Nephron progenitor cell (in vitro differentiated cells): ENCODE measurements around the gene CD81.

Experiments used
- DNase-seq: peaks from one replicate; pipeline ENCODE4 v3.0.0; 2021
- H3K27ac Mint-ChIP-seq: 2 replicates; pipeline ENCODE4 v1.8.0; 2021; ENCODE audit warnings: mild to moderate bottlenecking, moderate library complexity, mixed read lengths
- H3K27me3 Mint-ChIP-seq: 2 replicates; pipeline ENCODE4 v1.8.0; 2021; ENCODE audit warnings: mild to moderate bottlenecking, low read depth, mixed read lengths; ENCODE audit not compliant: poor library complexity
- H3K36me3 Mint-ChIP-seq: 2 replicates; pipeline ENCODE4 v1.8.0; 2021; ENCODE audit warnings: low read depth, mixed read lengths
- H3K4me1 Mint-ChIP-seq: 2 replicates; pipeline ENCODE4 v1.8.0; 2021; ENCODE audit warnings: mixed read lengths
- H3K4me3 Mint-ChIP-seq: 2 replicates; pipeline ENCODE4 v1.8.0; 2021; ENCODE audit warnings: mild to moderate bottlenecking, moderate library complexity, mixed read lengths
- H3K9me3 Mint-ChIP-seq: 2 replicates; pipeline ENCODE4 v1.8.0; 2021; ENCODE audit warnings: mild to moderate bottlenecking, moderate library complexity, mixed read lengths
- TF ChIP-seq, protein P1 (sequence below): fragments of 200-600 bp; sonication (generic); IDR thresholded peaks from 2 replicates; pipeline ENCODE4 v1.5.0; 2021; ENCODE audit warnings: antibody characterized with exemption

CD81 gene

DNA sequence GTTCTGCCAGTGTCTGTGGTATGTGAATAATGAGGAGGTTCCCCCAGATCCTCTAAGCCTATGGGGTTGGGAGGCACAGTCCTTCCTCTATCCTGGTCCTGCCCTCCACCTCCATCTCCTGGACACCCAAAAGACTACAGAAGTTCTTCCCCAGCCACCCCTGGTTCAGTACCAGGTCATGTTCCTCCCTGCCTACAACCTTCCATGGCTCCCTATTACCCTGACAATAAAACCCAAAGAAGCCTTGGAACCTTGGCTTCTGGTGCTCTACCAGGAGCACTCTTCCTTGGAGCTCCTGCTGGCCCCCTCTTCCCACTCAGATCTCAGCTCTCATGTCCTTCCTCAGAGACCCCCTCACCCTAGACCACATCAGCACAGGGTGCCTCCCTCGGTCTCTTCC, 54.3 kb downstream of the CD81 start:
- peaks cover 5% of the 10 kb centered on the region for H3K27me3 Mint-ChIP-seq
- DNase-seq = no peak
- H3K4me3 Mint-ChIP-seq = no peak overlapping the region
- H3K4me1 Mint-ChIP-seq = no peaks in the 10 kb centered on the region
- TF ChIP-seq, protein P1, sequence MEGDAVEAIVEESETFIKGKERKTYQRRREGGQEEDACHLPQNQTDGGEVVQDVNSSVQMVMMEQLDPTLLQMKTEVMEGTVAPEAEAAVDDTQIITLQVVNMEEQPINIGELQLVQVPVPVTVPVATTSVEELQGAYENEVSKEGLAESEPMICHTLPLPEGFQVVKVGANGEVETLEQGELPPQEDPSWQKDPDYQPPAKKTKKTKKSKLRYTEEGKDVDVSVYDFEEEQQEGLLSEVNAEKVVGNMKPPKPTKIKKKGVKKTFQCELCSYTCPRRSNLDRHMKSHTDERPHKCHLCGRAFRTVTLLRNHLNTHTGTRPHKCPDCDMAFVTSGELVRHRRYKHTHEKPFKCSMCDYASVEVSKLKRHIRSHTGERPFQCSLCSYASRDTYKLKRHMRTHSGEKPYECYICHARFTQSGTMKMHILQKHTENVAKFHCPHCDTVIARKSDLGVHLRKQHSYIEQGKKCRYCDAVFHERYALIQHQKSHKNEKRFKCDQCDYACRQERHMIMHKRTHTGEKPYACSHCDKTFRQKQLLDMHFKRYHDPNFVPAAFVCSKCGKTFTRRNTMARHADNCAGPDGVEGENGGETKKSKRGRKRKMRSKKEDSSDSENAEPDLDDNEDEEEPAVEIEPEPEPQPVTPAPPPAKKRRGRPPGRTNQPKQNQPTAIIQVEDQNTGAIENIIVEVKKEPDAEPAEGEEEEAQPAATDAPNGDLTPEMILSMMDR = no peak
- H3K27ac Mint-ChIP-seq = no peak overlapping the region
- H3K9me3 Mint-ChIP-seq = no peaks in the 10 kb centered on the region
- H3K36me3 Mint-ChIP-seq = no peaks in the 10 kb centered on the region

DNA sequence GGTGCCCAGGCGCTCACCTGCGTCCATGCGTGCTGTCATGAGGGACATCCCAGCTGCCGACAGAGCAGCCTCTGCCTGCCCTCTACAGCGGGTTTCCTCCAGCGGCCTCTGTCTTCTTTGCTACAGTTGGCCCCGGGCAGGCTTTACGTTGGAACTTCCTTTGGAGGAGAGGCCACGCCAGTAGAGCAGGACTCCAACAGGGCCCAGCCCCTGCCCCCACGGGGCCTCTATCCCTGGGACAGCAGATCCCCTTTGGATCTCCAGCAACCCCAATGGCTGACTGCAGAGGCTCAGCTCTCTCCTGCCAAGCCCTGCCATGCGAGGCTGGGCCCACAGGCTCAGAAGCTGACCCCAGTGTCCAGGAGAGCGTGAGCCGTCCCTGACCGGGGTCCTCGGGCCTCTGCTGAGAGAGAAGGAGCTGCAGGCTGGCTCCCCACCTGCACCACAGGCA, 55.1 kb downstream of the CD81 start:
- Mint-ChIP-seq H3K27me3 (peaks cover 7% of the 10 kb centered on the region), H3K27ac (no peak overlapping the region), H3K4me1 (no peaks in the 10 kb centered on the region), H3K4me3 (no peak overlapping the region), H3K9me3 (no peaks in the 10 kb centered on the region), H3K36me3 (no peaks in the 10 kb centered on the region)
- peak; percentile 6 for DNase-seq
- TF ChIP-seq, protein P1 = no peak

DNA sequence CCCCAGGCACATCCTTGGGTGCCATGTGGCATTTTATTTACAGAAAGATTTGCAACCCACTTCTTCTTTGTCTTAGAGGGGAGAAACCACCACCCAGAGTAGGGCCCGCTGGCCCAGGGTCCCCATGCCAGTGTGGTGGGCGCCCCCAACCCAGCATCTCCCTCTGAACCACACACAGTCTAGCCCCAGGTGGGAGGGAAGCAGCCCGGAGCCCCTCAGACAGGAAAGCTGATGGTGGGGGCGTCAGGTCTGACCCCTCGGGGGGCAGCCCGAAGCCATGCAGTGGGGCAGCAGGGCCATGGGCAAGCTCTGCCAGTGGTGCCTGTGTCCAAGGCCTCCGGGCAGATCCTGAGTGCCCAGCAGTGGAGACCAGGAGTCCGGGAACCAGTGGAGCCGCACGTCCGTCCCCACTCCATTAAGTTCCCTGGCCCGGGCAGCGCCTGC, 55.5 kb downstream of the CD81 start:
- no peaks in the 10 kb centered on the region for H3K4me1 Mint-ChIP-seq
- TF ChIP-seq, protein P1 = no peak
- H3K9me3 Mint-ChIP-seq = no peaks in the 10 kb centered on the region
- no peak overlapping the region for H3K4me3 Mint-ChIP-seq
- peaks cover 8% of the 10 kb centered on the region for H3K27me3 Mint-ChIP-seq
- H3K36me3 Mint-ChIP-seq = no peaks in the 10 kb centered on the region
- H3K27ac Mint-ChIP-seq = no peak overlapping the region
- DNase-seq = no peak

DNA sequence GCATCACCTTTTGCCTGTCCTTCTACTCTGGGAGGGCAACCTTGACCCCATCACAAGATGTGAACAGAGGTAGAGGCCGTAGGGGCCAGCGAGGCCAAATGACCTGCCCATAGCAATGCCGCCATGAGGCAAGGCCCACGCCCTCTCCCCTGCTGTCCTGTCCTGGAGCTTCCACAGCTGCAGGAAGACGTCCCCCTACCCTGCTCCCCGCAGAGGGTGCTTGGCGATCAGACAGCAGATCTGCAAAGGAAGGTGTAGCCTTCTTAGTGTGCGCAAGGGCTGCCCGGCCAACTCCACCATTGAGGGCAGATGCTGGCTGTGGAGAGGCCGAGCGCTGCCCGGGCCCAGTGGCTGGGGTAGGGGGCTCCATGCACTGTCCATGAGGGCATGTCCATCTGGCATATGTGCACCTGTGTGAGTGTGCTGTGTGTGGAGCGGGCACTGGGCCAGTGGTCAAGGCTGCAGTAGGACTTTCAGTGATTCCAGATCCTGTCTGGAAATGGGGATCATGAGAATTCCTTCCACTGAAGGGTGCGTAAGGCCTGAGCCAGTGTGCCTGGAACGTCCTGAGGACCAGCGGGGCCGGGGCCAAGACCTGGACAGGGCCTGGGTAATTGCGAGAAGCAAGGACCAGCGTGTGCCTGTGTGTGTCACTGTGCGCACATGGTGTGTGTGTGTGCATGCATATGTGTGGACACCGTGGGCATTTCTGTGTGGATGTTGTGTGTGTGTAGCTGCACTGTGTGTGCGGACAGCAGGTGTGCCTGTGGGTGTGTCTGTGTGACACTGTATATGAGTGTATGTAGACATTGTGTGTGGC, 56.2 kb downstream of the CD81 start:
- peaks cover 14% of the 10 kb centered on the region for H3K27me3 Mint-ChIP-seq
- H3K4me1 Mint-ChIP-seq = no peaks in the 10 kb centered on the region
- no peaks in the 10 kb centered on the region for H3K9me3 Mint-ChIP-seq
- H3K36me3 Mint-ChIP-seq = no peaks in the 10 kb centered on the region
- H3K27ac Mint-ChIP-seq = no peak overlapping the region
- DNase-seq = no peak
- H3K4me3 Mint-ChIP-seq = no peak overlapping the region
- TF ChIP-seq, protein P1 = no peak

DNA sequence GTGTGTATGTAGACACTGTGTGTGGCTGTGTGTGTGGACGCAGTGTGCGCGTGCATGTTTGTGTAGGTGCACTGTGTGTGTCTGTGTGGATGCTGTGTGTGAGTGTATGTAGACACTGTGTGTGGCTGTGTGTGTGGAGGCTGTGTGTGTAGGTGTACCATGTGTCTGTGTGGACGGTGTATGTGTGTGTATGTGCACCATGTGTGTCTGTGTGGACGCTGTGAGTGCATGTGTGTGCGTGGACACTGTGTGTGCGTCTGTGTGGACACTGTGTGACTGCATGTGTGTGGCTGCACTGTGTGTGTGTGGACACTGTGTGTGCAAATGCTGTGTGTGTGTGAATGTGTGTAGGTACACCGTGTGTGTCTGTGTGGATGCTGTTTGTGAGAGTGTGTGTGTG, 56.9 kb downstream of the CD81 start:
- no peak for DNase-seq
- Mint-ChIP-seq H3K27ac (no peak overlapping the region), H3K4me3 (no peak overlapping the region), H3K27me3 (peaks cover 21% of the 10 kb centered on the region), H3K9me3 (no peaks in the 10 kb centered on the region), H3K36me3 (no peaks in the 10 kb centered on the region), H3K4me1 (no peaks in the 10 kb centered on the region)
- TF ChIP-seq, protein P1 = no peak
